Measurements from ENCODE around the gene THBS2. TPM values are rescaled to one million over a fixed set of nuclear protein-coding genes. Genes with fewer than 3 reads are reported as not detected.

THBS2 gene
- total and polyA plus RNA-seq, 2 of the 8 experiments (the other 6 are each of a cell fraction or from before 2014, with no cell fraction given): 11.0 to 22.5 TPM

DNA sequence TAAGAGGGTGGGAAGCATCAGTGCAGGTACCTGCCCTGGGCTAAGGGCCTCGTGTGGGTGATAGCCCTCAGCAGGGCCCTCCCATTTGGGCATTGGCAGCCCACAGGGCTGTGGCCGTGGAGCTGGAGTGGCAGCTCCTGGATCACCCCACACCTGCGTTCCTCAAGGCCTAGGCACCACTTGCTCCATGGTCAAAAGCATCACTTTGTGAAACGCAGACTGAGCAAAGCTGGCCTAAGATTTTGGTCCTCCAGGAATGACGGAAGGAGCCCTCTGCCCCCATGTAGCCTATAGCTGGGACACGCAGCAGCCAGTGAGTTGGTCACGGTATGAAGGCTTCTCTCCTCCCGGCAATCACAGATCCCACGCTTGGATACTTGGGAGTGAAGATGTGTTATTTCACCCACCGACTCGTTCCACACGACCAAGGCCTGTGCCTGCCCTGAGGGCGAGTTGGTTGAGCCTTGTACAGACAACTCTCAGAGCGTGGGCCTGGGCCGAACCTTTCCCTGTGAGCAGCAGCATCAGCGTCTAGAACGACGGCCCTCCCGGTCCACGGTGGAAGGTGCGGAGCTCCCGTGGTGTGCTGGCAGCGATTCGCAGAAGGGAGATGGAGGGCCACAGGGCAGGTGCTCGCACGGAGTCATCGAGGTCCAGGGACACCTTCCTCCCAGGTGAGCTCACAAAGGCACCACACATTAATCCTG lies 39.7 kb downstream of the THBS2 start:
- H3K9ac ChIP-seq (replicated peaks in 1 of 4; ENCODE audit: extremely low read depth in 1 of 4, low read depth in 3 of 4, low read length in 3 of 4): no peak overlapping the region
- no peak overlapping the region for H2BK120ac ChIP-seq (replicated peaks; ENCODE audit: low read depth, low read length)
- WGBS, 2 experiments (ENCODE audit: extremely low coverage in 1 of 2, insufficient coverage in 1 of 2, insufficient read length in 1 of 2, insufficient replicate concordance in 2 of 2, low coverage in 1 of 2, low lambda C conversion rate in 2 of 2, missing lambda C conversion rate in 1 of 2): 94% methylated on average over 27 of the region's 27 CpGs; no CpG with 5 or more reads in 1 of the 2 experiments
- H4K20me1 ChIP-seq (replicated peaks in 1 of 2; ENCODE audit: control insufficient read depth in 1 of 2, insufficient read depth in 2 of 2, low read length in 2 of 2): no peaks in the 10 kb centered on the region
- no peak for FAIRE-seq
- no peaks in the 10 kb centered on the region for H3K27me3 ChIP-seq (replicated peaks in 1 of 4; ENCODE audit: control insufficient read depth in 3 of 4, extremely low read depth in 1 of 4, insufficient read depth in 3 of 4, low read length in 3 of 4)
- no peak overlapping the region for H3K14ac ChIP-seq (ENCODE audit: insufficient read length)
- H3K56ac ChIP-seq (replicated peaks; ENCODE audit: insufficient read length, low read depth, low read length): no peak overlapping the region
- no peak for DNase-seq (ENCODE audit: low read depth in 1 of 2, low spot score in 2 of 2)
- peaks cover 0 to 3% (median 0%) of the 10 kb centered on the region in 4 experiments; a peak in 2 of 8 replicates for H3K36me3 ChIP-seq (ENCODE audit: control insufficient read depth in 2 of 4, insufficient read depth in 4 of 4, low read length in 3 of 4)
- CTCF ChIA-PET (ENCODE audit: partially characterized antibody): interaction anchor here (0.6 to 1.5 kb wide), 8 partner anchors 9 to 323 kb away, joined by 3 to 6 read pairs (median 4); no protein-coding TSS in a partner anchor
- no peak overlapping the region for H3K18ac ChIP-seq (ENCODE audit: extremely low read depth, low read length)
- no peak overlapping the region for H3K4ac ChIP-seq (replicated peaks; ENCODE audit: insufficient read length, low read depth, low read length)
- no peak overlapping the region for H3K23ac ChIP-seq (ENCODE audit: insufficient read length)
- no peak overlapping the region for H2AK5ac ChIP-seq (ENCODE audit: low read depth, low read length)
- no peak overlapping the region for H2BK20ac ChIP-seq (ENCODE audit: low read length)
- no peaks in the 10 kb centered on the region for H3K9me3 ChIP-seq (ENCODE audit: insufficient read depth in 2 of 2, low read depth in 1 of 2, low read length in 1 of 2)
- peak overlapping the region; percentile 39 for H4K91ac ChIP-seq (replicated peaks; ENCODE audit: insufficient read length, low read length)
- H4K5ac ChIP-seq (ENCODE audit: insufficient read length, low read depth, low read length): no peak overlapping the region
- H3K4me3 ChIP-seq (ENCODE audit: extremely low read depth in 1 of 4, insufficient read depth in 2 of 4, low read depth in 3 of 4, low read length in 4 of 4): no peak overlapping the region
- no peak overlapping the region for H2BK5ac ChIP-seq (ENCODE audit: low read depth, low read length)
- H3K4me2 ChIP-seq (ENCODE audit: insufficient read depth in 1 of 2, low read depth in 2 of 2, low read length in 2 of 2): no peak overlapping the region
- peak overlapping the region; percentile 72; the same call in 1 of the 2 replicates for H2BK12ac ChIP-seq (ENCODE audit: low read depth, low read length)
- no peaks in the 10 kb centered on the region for H3K79me2 ChIP-seq (ENCODE audit: control insufficient read depth in 1 of 2, insufficient read depth in 2 of 2, low read length in 2 of 2)
- peak overlapping the region; percentile 57; the same call in 1 of the 2 replicates for H4K8ac ChIP-seq (ENCODE audit: extremely low read depth, insufficient read depth, low read length)
- no peak overlapping the region for H3K27ac ChIP-seq (ENCODE audit: low read depth, low read length)
- H3K23me2 ChIP-seq (ENCODE audit: low read depth, low read length): peaks cover 12% of the 10 kb centered on the region; the same call in 1 of the 2 replicates
- POLR2A ChIA-PET (ENCODE audit: partially characterized antibody): interaction anchor here (0.6 to 1.9 kb wide), 3 partner anchors 10 to 37 kb away, joined by 3 to 5 read pairs (median 4); no protein-coding TSS in a partner anchor
- H3K4me1 ChIP-seq (replicated peaks in 1 of 4; ENCODE audit: control insufficient read depth in 3 of 4, insufficient read depth in 4 of 4, low read length in 3 of 4): no peaks in the 10 kb centered on the region; a peak in 2 of 7 replicates
- no peaks in the 10 kb centered on the region for H3K79me1 ChIP-seq (ENCODE audit: low read depth, low read length)
- H2AFZ ChIP-seq (ENCODE audit: low read length): no peak overlapping the region
- H2BK15ac ChIP-seq (ENCODE audit: low read length): no peak overlapping the region; the same call in 1 of the 2 replicates
- TF ChIP-seq GTF2F1 (IDR thresholded peaks at IDR 0.05; ENCODE audit: borderline replicate concordance, low read depth, low read length) (no peak), EP300 (IDR thresholded peaks at IDR 0.05; ENCODE audit: borderline replicate concordance in 1 of 2, low read depth in 2 of 2, low read length in 2 of 2) (no peak), POU5F1 (IDR thresholded peaks at IDR 0.05; ENCODE audit: low read depth, low read length) (no peak), JUN (IDR thresholded peaks at IDR 0.05; ENCODE audit: low read depth, low read length) (no peak), KDM1A (IDR thresholded peaks at IDR 0.05; ENCODE audit: borderline replicate concordance, low read length) (no peak), EZH2 (IDR thresholded peaks at IDR 0.05; ENCODE audit: low read depth, low read length, severe bottlenecking) (no peak), POLR2A (IDR thresholded peaks at IDR 0.05; ENCODE audit: control extremely low read depth in 1 of 2, low read depth in 2 of 2, low read length in 2 of 2) (no peak), SP4 (IDR thresholded peaks at IDR 0.05; ENCODE audit: low read length) (no peak), CBX5 (IDR thresholded peaks at IDR 0.05; ENCODE audit: low read depth, low read length) (no peak)
- TF ChIP-seq, protein P1, sequence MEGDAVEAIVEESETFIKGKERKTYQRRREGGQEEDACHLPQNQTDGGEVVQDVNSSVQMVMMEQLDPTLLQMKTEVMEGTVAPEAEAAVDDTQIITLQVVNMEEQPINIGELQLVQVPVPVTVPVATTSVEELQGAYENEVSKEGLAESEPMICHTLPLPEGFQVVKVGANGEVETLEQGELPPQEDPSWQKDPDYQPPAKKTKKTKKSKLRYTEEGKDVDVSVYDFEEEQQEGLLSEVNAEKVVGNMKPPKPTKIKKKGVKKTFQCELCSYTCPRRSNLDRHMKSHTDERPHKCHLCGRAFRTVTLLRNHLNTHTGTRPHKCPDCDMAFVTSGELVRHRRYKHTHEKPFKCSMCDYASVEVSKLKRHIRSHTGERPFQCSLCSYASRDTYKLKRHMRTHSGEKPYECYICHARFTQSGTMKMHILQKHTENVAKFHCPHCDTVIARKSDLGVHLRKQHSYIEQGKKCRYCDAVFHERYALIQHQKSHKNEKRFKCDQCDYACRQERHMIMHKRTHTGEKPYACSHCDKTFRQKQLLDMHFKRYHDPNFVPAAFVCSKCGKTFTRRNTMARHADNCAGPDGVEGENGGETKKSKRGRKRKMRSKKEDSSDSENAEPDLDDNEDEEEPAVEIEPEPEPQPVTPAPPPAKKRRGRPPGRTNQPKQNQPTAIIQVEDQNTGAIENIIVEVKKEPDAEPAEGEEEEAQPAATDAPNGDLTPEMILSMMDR (IDR thresholded peaks at IDR 0.05; ENCODE audit: control extremely low read depth in 1 of 3, insufficient read depth in 1 of 3, low read depth in 1 of 3, low read length in 3 of 3): no peak

All from H1 (cell line).